Stimulated activated memory B cell treated with anti-CD40 and anti-IgM and Interleukin-4, amounts not matched to agents 10 μg/mL and 1 μg/mL and 100 μg/mL, for 72 hours (primary cell): ENCODE data around the gene ZNF280D.

Experiments
- ATAC-seq: fragments of 150-1000 bp; cut with Tn5 transposase; 2 replicates; pipeline ENCODE4 v1.10.0; 2021
- H3K27ac Mint-ChIP-seq: one replicate; pipeline ENCODE4 v1.8.0; 2022; ENCODE audit warnings: mild to moderate bottlenecking, mixed read lengths
- H3K27me3 Mint-ChIP-seq: one replicate; pipeline ENCODE4 v1.8.0; 2022; ENCODE audit warnings: mixed read lengths
- H3K36me3 Mint-ChIP-seq: one replicate; pipeline ENCODE4 v1.8.0; 2022; ENCODE audit warnings: mixed read lengths
- H3K4me1 Mint-ChIP-seq: one replicate; pipeline ENCODE4 v1.8.0; 2022; ENCODE audit warnings: mixed read lengths
- H3K4me3 Mint-ChIP-seq: one replicate; pipeline ENCODE4 v1.8.0; 2022; ENCODE audit warnings: mild to moderate bottlenecking, moderate library complexity, mixed read lengths
- H3K9me3 Mint-ChIP-seq: one replicate; pipeline ENCODE4 v1.8.0; 2022; ENCODE audit warnings: mixed read lengths

The ZNF280D gene

GRCh38 chr15:56653107-56653506, 80.2 kb downstream of the ZNF280D start:
- Mint-ChIP-seq H3K27ac (no peak overlapping the region), H3K36me3 (peaks cover 48% of the 10 kb centered on the region), H3K4me3 (no peak overlapping the region), H3K4me1 (no peaks in the 10 kb centered on the region), H3K9me3 (no peaks in the 10 kb centered on the region), H3K27me3 (no peaks in the 10 kb centered on the region)
- ATAC-seq = no peak

GRCh38 chr15:56648311-56648710, 85.0 kb downstream of the ZNF280D start:
- no peaks in the 10 kb centered on the region for H3K4me1 Mint-ChIP-seq

GRCh38 chr15:56640549-56640948, 92.8 kb downstream of the ZNF280D start:
- Mint-ChIP-seq H3K27me3 (no peaks in the 10 kb centered on the region), H3K36me3 (peaks cover 17% of the 10 kb centered on the region), H3K4me3 (no peak overlapping the region), H3K9me3 (no peaks in the 10 kb centered on the region), H3K27ac (no peak overlapping the region), H3K4me1 (no peaks in the 10 kb centered on the region)
- ATAC-seq = no peak

More at GRCh38 chr15:56648311-56648710, 85.0 kb downstream of the ZNF280D start:
- Mint-ChIP-seq H3K27me3 (no peaks in the 10 kb centered on the region), H3K9me3 (no peaks in the 10 kb centered on the region), H3K4me3 (no peak overlapping the region), H3K27ac (no peak overlapping the region), H3K36me3 (peaks cover 42% of the 10 kb centered on the region)
- no peak for ATAC-seq

GRCh38 chr15:56640127-56640526, 93.2 kb downstream of the ZNF280D start:
- H3K27me3 Mint-ChIP-seq = no peaks in the 10 kb centered on the region
- no peak overlapping the region for H3K4me3 Mint-ChIP-seq
- peaks cover 15% of the 10 kb centered on the region for H3K36me3 Mint-ChIP-seq
- no peak for ATAC-seq
- H3K9me3 Mint-ChIP-seq = no peaks in the 10 kb centered on the region
- no peaks in the 10 kb centered on the region for H3K4me1 Mint-ChIP-seq
- no peak overlapping the region for H3K27ac Mint-ChIP-seq

- no peaks in the 10 kb centered on the region for H3K4me1 Mint-ChIP-seq
- H3K9me3 Mint-ChIP-seq = no peaks in the 10 kb centered on the region
- H3K4me3 Mint-ChIP-seq = no peak overlapping the region
- ATAC-seq = no peak
- H3K27me3 Mint-ChIP-seq = no peaks in the 10 kb centered on the region
- H3K36me3 Mint-ChIP-seq = peaks cover 15% of the 10 kb centered on the region
- H3K27ac Mint-ChIP-seq = no peak overlapping the region
Measured at GRCh38 chr15:56639631-56640030, 93.7 kb downstream of the ZNF280D start.

GRCh38 chr15:56631765-56632164, 101.5 kb downstream of the ZNF280D start:
- Mint-ChIP-seq H3K36me3 (peaks cover 13% of the 10 kb centered on the region), H3K27ac (no peak overlapping the region), H3K27me3 (no peaks in the 10 kb centered on the region), H3K9me3 (no peaks in the 10 kb centered on the region), H3K4me3 (no peak overlapping the region), H3K4me1 (no peaks in the 10 kb centered on the region)
- ATAC-seq = no peak

- Mint-ChIP-seq H3K36me3 (peaks cover 7% of the 10 kb centered on the region), H3K9me3 (no peaks in the 10 kb centered on the region), H3K27ac (no peak overlapping the region), H3K4me3 (no peak overlapping the region), H3K4me1 (no peaks in the 10 kb centered on the region), H3K27me3 (no peaks in the 10 kb centered on the region)
- no peak for ATAC-seq
Measured at GRCh38 chr15:56628893-56629532, 104.3 kb downstream of the ZNF280D start.

GRCh38 chr15:56619887-56620286, 113.4 kb downstream of the ZNF280D start:
- Mint-ChIP-seq H3K4me3 (no peak overlapping the region), H3K9me3 (peaks cover 8% of the 10 kb centered on the region), H3K36me3 (peaks cover 10% of the 10 kb centered on the region), H3K27me3 (no peaks in the 10 kb centered on the region), H3K4me1 (no peaks in the 10 kb centered on the region), H3K27ac (no peak overlapping the region)
- ATAC-seq = no peak

GRCh38 chr15:56617628-56618027, 115.7 kb downstream of the ZNF280D start:
- H3K4me3 Mint-ChIP-seq = no peak overlapping the region
- H3K36me3 Mint-ChIP-seq = peaks cover 15% of the 10 kb centered on the region
- peaks cover 6% of the 10 kb centered on the region for H3K4me1 Mint-ChIP-seq
- H3K9me3 Mint-ChIP-seq = peaks cover 8% of the 10 kb centered on the region
- no peak for ATAC-seq
- H3K27me3 Mint-ChIP-seq = no peaks in the 10 kb centered on the region
- H3K27ac Mint-ChIP-seq = no peak overlapping the region

- peaks cover 15% of the 10 kb centered on the region for H3K36me3 Mint-ChIP-seq
- H3K27me3 Mint-ChIP-seq = no peaks in the 10 kb centered on the region
- no peak overlapping the region for H3K4me3 Mint-ChIP-seq
- H3K4me1 Mint-ChIP-seq = peaks cover 6% of the 10 kb centered on the region
- H3K9me3 Mint-ChIP-seq = peaks cover 8% of the 10 kb centered on the region
- no peak overlapping the region for H3K27ac Mint-ChIP-seq
- no peak for ATAC-seq
Measured at GRCh38 chr15:56616551-56616950, 116.8 kb downstream of the ZNF280D start.

GRCh38 chr15:56613811-56614210, 119.5 kb downstream of the ZNF280D start:
- Mint-ChIP-seq H3K27ac (no peak overlapping the region), H3K4me3 (no peak overlapping the region), H3K9me3 (peaks cover 3% of the 10 kb centered on the region), H3K36me3 (peaks cover 8% of the 10 kb centered on the region), H3K4me1 (peaks cover 18% of the 10 kb centered on the region), H3K27me3 (no peaks in the 10 kb centered on the region)
- no peak for ATAC-seq

GRCh38 chr15:56608993-56609392, 124.3 kb downstream of the ZNF280D start:
- Mint-ChIP-seq H3K4me3 (peak overlapping the region; percentile 19), H3K27me3 (no peaks in the 10 kb centered on the region), H3K4me1 (peaks cover 45% of the 10 kb centered on the region), H3K27ac (peak overlapping the region; percentile 15), H3K9me3 (peaks cover 5% of the 10 kb centered on the region), H3K36me3 (peaks cover 8% of the 10 kb centered on the region)
- ATAC-seq = peak; percentile 85

- ATAC-seq = peak; percentile 96
- Mint-ChIP-seq H3K9me3 (peaks cover 5% of the 10 kb centered on the region), H3K4me3 (peak overlapping the region; percentile 20), H3K36me3 (peaks cover 6% of the 10 kb centered on the region), H3K27ac (peak overlapping the region; percentile 15), H3K27me3 (no peaks in the 10 kb centered on the region), H3K4me1 (peaks cover 41% of the 10 kb centered on the region)
Measured at GRCh38 chr15:56608140-56608778, 125.0 kb downstream of the ZNF280D start.

GRCh38 chr15:56602253-56602652, 131.1 kb downstream of the ZNF280D start:
- no peaks in the 10 kb centered on the region for H3K27me3 Mint-ChIP-seq
- H3K36me3 Mint-ChIP-seq = peaks cover 13% of the 10 kb centered on the region
- no peak overlapping the region for H3K27ac Mint-ChIP-seq
- peaks cover 14% of the 10 kb centered on the region for H3K4me1 Mint-ChIP-seq
- no peak for ATAC-seq
- H3K4me3 Mint-ChIP-seq = no peak overlapping the region
- peaks cover 15% of the 10 kb centered on the region for H3K9me3 Mint-ChIP-seq

GRCh38 chr15:56600380-56600779, 132.9 kb downstream of the ZNF280D start:
- Mint-ChIP-seq H3K4me1 (no peaks in the 10 kb centered on the region), H3K27ac (no peak overlapping the region)
- ATAC-seq = no peak

GRCh38 chr15:56598991-56599390, 134.3 kb downstream of the ZNF280D start:
- Mint-ChIP-seq H3K27me3 (peaks cover 5% of the 10 kb centered on the region), H3K27ac (no peak overlapping the region), H3K4me1 (no peaks in the 10 kb centered on the region), H3K4me3 (no peak overlapping the region), H3K9me3 (peaks cover 10% of the 10 kb centered on the region), H3K36me3 (peaks cover 7% of the 10 kb centered on the region)
- no peak for ATAC-seq

More at GRCh38 chr15:56600380-56600779, 132.9 kb downstream of the ZNF280D start:
- Mint-ChIP-seq H3K36me3 (peaks cover 13% of the 10 kb centered on the region), H3K9me3 (peaks cover 15% of the 10 kb centered on the region), H3K27me3 (no peaks in the 10 kb centered on the region), H3K4me3 (no peak overlapping the region)
